Fibroblast of skin of back (primary cell): Measurements from ENCODE around the gene PTPN9. TPM values are rescaled to one million over a fixed set of nuclear protein-coding genes. Genes with fewer than 3 reads are reported as not detected.
"Not testable (repeated sequence)": the region's sequence is repeated elsewhere in the genome, so short reads cannot be mapped to it uniquely, and the experiment has no call there.

ENCODE experiments used
- DNase-seq: peaks from one replicate; pipeline ENCODE4 v3.0.0-alpha.2; 2013
- polyA plus RNA-seq, 2 experiments: library from polyadenylated mRNA; unstranded; fragments of 120-200 nt; gene quantifications; one replicate each; pipeline ENCODE4 v1.2.1, GENCODE V29; 2013; ENCODE audit not compliant: insufficient read length in 2 of 2

Gene PTPN9
- polyA plus RNA-seq (2013, experiment 1 of 2; ENCODE audit: insufficient read length) = 35.5 TPM
- polyA plus RNA-seq (2013, experiment 2 of 2; ENCODE audit: insufficient read length) = 26.3 TPM

DNA sequence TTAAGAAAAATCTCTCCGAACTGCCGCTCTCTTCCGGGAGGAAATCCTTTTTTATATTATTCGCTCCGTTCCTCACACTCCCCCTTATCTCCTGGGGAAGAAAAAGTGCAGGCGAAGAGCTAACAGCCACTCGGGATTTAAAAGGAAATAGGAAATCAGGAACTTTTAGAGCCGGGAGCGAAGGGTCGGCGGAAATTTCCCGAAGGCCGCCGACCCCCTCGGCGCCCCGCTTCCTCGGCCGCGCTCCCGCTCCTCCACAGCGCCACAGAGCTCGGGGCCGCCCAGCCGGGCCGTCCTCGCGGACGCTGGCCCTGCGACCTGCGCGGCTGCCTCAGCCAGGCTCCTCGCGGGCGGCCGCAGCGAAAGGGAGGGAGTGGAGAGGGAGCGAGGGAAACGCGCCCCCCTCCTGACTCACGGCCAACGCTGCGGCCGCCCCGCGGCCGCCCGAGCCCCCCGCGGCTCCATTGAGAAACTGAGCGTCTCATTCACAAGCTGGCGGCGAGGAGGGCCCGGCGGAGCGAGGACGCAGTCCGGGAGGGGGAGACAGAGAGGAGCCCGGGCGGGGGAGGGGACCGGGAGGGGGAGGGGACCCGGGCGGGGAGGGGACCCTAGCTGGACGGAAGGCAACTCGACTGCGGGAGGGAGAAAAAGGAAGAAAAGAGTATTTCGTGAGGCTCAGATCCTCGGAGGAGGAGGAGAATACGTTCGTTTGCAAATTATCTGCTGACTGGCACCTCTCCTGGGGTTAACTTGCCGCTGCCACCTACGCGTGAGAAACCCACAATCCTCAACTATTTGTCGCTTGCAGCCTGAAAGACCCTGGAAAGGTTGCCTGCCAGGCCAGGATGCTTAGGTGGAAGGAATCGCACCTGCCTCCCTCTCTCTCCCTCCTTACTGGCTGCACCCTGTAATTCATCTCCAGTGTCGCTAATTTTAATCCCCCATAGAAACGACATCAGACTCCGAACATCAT lies at the start of gene PTPN9:
PTPN9 (minus strand) TSS at position 368 of the 973 bp plus-strand sequence. CDS start 539 bp downstream, outside the sequence.
- peak; percentile 87 for DNase-seq

DNA sequence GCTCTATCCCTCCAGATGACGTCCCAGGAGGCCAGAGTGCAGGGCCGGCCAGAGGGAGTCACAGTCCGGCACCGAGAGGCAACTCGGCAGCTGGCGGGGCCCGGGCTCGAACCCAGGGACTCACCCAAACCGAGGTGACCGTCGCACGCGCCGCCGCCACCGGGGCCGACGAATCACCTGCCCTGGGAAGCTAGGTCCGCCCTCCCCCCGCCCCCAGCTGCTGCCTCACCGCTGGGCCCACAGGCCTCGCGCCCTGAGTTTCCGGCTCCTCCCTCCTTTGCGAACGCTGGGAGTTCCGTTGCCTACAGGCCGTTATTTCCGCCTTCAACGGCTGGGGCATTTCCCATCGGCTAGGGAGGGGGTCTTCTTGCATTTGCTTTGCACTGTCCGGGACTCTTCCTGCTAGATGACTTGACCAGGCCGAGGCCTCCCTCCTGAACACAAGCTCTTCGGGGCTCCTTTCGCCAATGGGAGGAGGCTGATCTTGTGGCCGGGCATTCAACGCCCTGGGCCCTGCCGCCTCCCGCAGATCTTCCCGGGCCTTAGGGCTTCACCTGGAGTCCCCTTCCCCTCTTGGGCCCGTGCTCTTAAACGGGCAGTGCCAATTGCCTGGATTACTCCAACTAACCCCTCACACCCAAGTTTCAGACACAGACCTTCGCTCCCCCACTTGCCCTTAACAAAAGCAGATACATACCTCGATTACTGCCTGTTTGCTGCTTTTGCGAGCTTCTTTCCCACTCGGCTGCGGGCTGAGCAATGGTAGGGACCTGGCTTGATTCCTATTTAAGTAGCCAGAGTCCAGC lies 46.6 kb upstream of the PTPN9 start, which contains the start of gene SNUPN:
SNUPN (minus strand) TSS at position 184 of the 806 bp plus-strand sequence. CDS start 4,674 bp downstream, outside the sequence.
- peak; percentile 93 for DNase-seq

DNA sequence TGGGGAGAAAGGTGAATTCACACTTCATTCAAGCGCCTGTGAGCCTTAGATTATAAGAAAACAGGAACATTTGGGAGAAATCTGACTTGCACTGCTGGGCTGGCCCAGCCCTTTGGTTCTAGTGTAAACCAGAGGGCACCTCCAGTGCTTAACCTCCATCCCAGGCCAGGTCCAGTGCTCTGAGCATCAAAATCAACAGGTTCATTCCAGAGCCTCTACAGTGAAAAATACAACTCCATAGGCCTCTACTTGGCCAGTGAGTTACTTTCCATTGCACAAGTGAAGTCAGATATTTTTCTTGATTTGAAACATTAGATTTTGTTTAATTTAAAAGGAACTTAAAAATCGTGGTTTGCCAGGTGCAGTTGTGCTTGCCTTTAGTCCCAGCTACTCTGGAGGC lies 43.4 kb upstream of the PTPN9 start:
- DNase-seq = no peak

DNA sequence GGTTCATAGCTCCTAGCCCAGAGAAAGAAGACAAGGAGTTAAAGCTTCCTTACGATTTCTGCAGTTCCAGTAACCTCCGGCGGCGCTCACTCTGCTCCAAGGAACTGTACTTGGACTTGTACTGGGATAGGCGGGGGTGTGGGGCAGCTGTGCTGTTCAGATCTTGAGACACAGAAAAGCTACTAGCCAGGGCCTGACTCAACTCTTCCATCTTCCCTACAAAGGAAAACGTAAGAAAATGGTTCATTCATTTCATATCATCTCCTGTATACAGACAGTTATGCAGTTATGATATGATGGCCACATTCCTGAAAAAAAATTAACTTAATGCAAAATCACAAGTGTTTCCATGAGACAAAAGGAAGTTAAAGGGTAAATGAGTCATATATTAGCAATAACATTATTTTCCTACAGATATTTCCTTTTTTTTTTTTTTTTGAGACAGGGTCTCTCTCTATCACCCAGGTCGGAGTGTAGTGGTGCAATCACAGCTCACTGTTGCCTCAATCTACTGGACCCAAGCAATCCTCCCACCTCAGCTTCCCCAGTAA lies 41.8 kb upstream of the PTPN9 start:
- DNase-seq = peak; percentile 87

DNA sequence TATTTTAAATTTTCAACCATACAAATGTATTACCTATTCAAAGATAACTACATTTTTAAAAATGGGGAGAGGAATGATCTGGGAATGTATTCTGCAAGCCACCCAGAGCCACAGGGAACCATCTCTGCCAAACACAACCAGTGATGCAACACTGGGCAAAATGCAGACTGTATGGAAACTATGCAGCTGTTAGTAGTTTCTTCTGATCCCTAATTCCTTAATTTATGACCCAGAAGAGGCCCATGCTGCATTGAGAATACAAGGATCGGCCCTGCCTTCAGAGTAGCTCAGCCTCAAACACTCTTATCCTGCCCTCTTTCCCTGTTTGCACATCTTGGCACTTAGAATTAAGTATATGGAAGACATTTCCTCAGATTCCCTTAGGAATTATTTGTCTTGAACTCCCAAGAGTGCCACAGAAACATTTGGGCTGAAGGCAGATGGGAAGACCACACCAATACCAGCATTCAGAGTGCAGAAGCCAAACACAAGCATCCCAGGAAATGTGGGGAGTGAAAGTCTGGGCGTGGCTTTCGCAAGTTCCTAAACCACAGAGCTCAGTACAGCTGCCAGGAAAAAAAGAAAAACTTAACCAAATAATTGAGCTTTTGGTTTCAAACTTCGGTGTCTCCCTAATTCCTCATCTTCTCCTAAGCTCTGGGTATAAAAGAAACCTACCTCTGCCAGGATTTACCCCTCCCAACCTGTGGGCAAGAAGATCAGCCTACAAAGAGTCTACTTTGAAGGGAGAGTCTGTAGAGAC lies 41.1 kb upstream of the PTPN9 start:
- DNase-seq = peak; percentile 79

DNA sequence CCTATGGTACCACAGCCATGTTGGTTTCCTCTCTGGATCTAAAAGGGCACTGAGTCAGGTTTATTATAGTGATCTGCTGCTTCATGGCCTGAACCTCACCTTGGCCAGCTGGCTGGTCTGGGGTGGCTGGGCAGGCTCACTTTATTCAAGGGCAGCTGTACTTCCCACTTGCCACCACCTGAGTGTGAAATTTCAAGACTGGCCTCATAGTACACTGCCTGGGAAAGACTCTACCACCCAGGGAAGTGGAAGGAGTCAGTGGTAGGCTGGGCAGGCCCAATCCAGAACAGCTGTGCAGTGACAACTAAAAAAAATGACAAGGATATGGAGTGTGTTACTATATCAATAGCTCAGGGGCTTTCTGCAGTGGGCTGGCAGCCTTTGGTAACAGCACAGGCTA lies 37.7 kb upstream of the PTPN9 start:
- DNase-seq = no peak

DNA sequence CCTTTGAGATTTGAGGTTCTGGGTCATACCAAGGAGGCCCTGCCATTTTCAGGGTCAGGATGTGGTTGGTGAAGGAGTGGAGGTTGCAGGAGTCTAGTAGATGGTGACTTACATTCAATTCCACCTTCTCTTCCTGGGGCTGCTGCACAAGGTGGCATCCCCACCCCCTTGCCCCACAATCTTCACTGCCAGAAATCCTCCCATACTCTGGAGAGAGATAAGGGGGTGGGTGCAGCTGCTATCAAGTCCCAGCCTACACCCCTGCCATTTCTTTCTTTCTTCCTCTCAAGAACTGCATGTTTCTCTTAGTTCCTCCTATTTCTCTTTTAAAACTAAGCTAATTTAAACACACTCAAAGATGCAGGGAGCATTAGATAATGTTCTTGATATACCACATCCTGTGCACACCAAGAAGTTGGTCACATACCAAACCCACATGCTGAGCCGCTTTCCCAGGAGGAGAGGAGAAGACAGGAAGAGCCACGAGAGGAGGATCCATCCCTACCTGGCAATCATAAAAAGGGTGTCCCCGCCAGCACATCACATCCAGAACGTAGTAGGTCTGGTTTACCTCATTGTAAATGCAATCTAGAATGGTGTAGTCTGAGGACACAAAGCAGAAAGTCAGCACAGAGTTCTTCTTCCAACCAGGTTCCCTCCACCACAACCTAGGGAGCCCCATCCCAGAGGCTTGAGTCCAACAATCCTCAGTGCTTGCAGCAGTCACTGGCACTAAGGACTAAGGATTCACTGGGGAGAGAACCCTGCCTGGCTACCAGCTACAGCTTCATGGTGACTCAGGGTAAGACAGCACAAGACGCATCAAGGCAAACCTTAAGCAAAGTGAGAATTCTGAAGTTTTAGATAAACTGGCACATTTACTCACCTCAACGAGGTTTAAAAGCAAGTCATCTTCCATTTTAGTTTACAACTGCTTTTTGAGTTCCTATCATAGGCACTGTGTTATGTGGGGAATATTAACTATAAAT lies 27.9 kb upstream of the PTPN9 start:
- peak; percentile 50 for DNase-seq

DNA sequence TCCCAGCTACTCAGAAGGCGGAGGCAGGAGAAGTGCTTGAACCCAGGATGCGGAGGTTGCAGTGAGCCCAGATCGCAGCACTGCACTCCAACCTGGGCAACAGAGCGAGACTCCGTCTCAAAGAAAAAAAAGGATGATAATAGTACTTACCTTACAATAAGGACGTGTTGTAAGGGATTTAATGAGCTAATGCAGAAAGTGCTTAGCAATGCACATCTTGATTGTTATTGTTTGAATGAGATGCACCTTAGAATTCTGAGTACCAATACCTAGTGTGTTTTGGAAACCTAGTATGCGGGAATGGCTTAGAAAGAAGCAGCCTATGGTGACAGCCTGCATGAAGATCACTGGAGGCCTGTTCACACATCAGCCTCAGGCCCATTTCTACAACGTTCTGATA lies 26.9 kb upstream of the PTPN9 start:
- DNase-seq = no peak

DNA sequence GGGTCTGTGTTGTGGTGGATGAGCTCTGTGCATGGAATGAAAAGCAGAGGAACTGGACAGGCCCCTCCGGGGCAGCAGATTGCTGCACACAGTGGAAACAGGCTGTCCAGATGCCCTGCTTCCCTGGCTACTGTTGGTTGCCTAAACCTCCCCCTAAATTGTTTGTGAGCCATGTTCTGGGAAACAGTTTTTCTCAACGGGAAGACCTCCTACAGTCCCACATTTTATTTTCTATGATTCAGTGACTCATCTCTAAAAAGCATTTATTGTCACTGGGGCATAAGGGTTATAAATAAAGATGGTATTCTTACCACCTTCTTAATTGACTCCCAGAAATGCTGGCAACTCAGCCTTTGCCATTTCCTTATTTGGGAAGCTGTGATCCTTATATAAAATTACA lies 20.3 kb upstream of the PTPN9 start:
- peak; percentile 58 for DNase-seq

DNA sequence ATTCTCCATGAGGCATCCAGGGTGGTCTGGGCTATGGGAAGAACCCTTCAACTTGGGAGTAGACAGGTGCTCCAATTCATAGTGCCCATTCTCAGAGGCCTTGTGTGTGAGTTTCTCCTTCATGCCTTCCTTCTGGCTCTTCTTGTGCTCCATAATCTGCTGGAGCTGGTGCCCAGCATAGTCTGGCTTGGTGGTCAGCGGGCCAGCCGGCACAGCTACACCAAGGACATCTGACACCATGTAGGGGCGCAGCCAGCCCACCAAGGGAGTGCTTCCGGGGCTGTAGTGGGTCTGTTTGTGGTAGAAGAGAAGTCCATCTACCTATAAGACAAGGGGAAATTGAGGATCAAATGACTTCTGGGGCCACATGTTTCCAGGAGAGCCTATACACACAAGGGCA lies 19.2 kb upstream of the PTPN9 start:
- DNase-seq = no peak

DNA sequence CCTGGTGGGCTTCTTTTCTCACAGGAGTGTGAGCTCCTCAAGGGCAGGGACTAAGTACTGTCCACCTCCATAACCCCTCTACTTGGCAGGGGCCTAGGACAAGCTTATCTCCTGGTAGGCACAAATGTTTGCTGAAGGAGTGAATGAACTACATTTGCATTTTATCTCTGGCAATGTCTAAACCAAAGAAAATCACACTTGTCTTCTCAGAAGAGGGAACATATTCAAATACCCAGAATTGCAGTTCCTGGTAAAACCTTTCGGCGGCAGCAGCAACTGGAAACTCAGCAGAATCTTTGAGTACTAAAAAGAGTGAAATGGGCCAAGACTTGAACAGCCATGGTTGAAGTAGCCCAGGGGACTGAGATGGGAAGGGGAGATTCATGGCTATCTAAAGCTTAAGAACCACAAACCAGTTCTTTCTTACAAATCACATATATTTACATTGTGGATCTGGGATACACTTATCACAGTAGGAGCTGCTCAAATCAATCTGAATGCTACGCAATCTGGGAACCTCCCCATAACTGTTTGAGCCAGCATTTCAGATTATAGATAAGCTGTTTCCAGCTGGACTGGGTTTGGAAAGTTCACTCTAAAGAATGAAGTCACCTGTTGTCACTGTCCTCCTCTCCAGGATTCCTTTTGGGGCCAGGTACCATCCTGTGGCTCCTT lies 18.7 kb upstream of the PTPN9 start:
- no peak for DNase-seq

DNA sequence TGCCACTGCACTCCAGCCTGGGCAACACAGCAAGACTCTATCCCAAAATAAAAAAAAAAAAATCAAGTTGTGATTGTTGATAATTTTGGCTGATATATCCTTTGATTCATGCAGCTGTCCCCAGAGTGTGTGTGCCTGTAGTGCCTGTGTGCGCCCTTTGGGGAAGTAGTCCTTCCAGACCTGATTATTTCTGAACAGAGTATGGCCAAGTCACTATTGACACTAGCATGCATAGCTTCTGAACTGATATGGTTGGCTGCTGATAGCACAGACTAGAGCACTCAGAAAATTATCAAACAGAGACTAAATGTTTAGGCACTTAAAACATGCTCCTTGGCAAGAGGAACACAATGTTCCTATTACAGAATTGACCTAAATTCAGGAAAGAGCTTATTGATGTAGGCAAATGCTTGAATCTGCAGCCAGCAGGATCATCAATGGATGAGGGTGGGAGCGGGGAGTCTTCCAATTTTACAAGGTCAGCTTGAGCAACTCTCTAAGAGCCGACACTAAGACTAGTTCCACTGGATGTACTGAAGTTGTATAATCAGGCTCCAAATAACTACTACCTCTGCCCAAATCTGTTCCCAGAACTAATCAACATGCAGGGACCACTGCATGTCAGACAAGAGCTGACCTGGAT lies 17.7 kb upstream of the PTPN9 start:
- no peak for DNase-seq

DNA sequence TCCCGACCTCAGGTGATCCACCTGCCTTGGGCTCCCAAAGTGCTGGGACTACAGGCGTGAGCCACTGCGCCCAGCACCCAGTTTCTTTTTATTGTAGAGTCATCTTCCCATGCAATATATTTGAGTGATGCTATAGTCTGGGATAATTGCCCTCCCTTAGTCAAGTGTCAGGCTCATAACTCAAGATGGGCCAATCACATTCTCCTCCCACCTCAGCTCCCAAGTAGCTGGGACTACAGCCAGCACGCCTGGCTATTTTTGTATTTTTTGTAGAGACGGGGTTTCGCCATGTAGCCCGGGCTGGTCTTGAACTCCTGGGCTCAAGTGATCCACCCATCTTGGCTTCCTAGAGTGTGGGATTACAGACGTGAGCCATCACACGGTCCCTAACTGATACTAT lies 15.2 kb upstream of the PTPN9 start:
- DNase-seq = no peak

DNA sequence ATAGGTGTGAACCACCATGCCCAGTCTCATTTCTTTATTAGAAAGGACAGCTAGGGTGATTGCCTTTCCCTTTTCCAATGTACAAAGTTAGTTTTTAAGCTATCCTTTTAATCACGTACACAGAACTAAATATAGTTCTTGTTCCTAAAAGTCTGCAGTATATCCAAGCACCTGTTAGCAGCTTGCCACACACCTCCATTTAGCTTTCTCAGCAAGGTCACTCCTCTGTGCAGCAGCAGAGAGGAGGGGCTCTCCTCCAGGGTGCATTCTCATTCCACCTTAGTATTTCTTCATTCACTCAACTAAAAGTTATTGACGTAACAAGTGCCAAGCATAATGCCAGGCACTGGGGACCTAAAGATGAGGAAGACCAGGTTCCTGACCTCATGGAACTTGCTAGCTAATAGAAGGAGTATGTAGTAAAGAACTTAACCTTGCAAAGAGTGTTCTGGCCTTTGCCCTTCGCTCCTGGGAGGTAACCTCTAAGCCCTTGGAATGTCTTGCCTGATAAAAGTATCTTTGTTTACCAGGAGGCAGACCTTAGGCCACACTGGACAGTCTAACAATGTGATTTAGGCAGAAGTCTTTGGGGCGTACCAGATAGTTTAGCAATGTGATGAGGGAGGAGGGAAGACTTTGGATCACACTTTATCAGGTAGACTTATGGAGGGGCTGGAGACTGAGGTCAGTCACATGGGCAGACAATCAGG lies 12.7 kb upstream of the PTPN9 start:
- DNase-seq = no peak

DNA sequence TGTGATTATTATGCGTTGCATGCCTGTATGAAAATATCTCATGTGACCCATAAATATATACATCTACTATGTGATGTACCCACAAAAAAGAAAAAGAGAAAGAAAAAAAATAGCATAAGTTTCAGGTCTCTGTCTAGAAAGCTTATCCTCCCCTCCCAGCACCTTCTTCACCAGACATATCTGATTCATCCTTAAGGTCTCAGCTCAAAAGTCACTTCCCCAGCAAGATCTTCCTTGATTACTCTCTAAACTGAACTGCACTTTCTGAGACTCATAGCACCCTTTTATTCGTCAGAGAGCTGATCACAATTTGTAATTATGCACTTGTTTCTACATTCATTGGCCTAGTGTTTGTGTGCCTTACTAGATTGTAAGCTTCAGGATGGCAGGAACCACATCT lies 11.1 kb upstream of the PTPN9 start:
- no peak for DNase-seq

DNA sequence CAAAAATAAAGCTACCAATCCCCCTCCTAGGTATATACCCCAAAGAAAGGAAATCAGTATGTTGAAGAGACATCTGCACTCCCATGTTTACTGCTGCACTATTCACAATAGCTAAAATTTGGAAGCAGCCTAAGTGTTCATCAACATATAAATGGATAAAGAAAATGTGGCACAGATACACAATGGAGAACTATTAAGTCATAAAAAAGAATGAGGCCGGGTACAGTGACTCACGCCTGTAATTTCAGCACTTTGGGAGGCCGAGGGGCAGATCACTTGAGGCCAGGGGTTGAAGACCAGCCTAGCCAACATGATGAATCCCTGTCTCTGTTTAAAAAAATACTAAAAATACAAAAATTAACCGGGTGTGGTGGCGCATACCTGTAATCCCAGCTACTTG lies 10.0 kb upstream of the PTPN9 start:
- no peak for DNase-seq

DNA sequence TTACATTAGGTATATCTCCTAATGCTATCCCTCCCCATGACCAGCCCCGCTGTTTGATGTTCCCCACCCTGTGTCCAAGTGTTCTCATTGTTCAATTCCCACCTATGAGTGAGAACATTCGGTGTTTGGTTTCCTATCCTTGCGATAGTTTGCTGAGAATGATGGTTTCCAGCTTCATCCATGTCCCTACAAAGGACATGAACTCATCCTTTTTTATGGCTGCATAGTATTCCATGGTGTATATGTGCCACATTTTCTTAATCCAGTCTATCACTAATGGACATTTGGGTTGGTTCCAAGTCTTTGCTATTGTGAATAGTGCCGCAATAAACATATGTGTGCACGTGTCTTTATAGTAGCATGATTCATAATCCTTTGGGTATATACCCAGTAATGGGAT lies 7.3 kb upstream of the PTPN9 start:
- DNase-seq = not testable (repeated sequence)

DNA sequence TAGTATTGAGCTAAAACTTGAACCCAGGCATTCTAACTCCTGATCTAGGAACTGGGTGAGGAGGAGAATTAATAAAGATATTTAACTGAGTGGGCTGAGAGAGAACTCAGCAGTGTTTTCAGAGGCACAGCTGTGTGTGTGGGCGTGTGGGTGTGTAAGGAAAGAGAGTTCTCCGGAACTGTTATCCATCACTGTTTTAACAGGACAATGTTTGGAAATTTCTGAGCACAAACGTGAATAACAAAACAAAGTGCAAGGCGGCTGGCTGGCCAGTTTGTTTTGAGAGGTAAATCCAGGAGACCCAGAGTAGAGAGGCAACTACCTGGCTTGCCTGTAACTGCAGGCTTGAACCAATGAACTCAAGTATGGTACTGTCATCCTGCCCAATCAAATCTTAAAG lies 5.0 kb upstream of the PTPN9 start:
- DNase-seq = no peak

DNA sequence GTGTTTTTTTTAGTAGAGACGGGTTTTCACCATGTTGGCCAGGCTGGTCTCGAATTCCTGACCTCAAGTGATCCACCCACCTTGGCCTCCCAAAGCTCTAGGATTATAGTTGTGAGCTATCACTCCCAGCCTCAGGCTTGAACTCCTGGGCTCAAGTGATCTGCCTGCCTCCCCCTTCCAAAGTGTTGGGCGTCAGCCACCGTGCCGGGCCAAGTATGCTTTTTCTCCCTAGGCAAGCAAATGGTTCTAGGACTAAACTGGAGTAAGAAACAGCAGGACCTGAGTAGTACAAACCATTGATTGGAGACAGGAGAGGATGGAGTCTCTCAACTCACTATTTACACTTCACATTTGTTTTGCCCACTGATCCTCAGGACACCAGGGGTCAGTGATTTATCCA lies 4.6 kb upstream of the PTPN9 start:
- DNase-seq = no peak
